ENCODE data around the gene NDUFA13. TPM values are rescaled to one million over a fixed set of nuclear protein-coding genes. Genes with fewer than 3 reads are reported as not detected.

NDUFA13 gene
- polyA plus RNA-seq, 3 donors = 169 to 404 (median 248) TPM

GRCh38 chr19:19554074-19555023 lies 38.3 kb downstream of the NDUFA13 start:
- H3K27ac ChIP-seq (ENCODE audit: low read depth, low read length) = no peak overlapping the region
- WGBS, 3 donors = 57 to 65% (median 60%) methylated on average over 32 to 34 of the region's 34 CpGs

GRCh38 chr19:19558055-19558454 lies 42.0 kb downstream of the NDUFA13 start:
- H3K27ac ChIP-seq (ENCODE audit: low read depth, low read length) = no peak overlapping the region
- 79 to 84% (median 80%) methylated on average over 15 of the region's 15 CpGs for WGBS, 3 donors

GRCh38 chr19:19558636-19559035 lies 42.6 kb downstream of the NDUFA13 start:
- 83 to 93% (median 93%) methylated on average over 16 of the region's 16 CpGs for WGBS, 3 donors

GRCh38 chr19:19559931-19560330 lies 43.9 kb downstream of the NDUFA13 start:
- WGBS, 3 donors = 49 to 64% (median 56%) methylated on average over 4 of the region's 4 CpGs
- H3K27ac ChIP-seq (ENCODE audit: low read depth, low read length) = no peak overlapping the region

More at GRCh38 chr19:19558636-19559035, 42.6 kb downstream of the NDUFA13 start:
- no peak overlapping the region for H3K27ac ChIP-seq (ENCODE audit: low read depth, low read length)

DNA sequence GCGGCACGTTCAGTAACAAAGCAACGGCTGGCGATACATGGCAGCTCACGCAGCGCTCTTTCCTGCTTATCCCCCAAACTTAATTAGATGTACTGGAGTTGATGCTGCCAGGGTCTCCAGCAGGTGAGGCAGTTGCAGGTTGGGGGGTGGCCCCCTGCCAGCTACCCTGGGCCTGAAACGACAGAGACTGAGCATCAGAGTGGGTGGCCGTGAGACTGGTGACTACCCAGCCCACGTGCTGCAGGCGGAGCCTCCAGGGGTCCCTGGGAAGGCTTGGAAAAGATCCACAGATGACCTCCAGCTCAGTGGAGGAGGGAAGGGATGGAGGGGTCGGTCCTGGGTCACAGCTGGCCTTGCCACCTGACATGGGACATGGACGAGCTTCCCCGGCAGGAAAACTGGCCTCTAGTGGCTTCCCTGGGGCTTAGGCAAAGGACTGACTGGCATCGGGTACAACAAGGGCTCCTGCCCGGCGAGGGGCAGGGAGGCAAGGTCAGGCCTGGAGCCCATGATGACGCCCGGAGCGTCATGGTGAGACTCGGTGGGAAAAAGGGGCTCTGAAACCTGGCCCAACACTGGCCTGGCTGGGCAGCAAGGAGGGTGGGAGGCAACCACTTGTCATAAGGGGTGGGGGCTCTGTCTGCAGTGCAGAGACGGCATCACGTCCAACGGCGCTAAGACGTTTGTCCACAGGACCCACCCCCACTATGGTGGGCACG lies 46.1 kb downstream of the NDUFA13 start:
- no peak overlapping the region for H3K27ac ChIP-seq (ENCODE audit: low read depth, low read length)
- WGBS, 3 donors = 77 to 83% (median 83%) methylated on average over 26 of the region's 26 CpGs

GRCh38 chr19:19562665-19563347 lies 46.8 kb downstream of the NDUFA13 start:
- WGBS, 3 donors = 66 to 82% (median 70%) methylated on average over 15 to 17 of the region's 17 CpGs

GRCh38 chr19:19563348-19563848 lies 47.4 kb downstream of the NDUFA13 start:
- no peak overlapping the region for H3K27ac ChIP-seq (ENCODE audit: low read depth, low read length)
- 86 to 95% (median 91%) methylated on average over 16 to 17 of the region's 17 CpGs for WGBS, 3 donors

More at GRCh38 chr19:19562665-19563347, 46.8 kb downstream of the NDUFA13 start:
- no peak overlapping the region for H3K27ac ChIP-seq (ENCODE audit: low read depth, low read length)

DNA sequence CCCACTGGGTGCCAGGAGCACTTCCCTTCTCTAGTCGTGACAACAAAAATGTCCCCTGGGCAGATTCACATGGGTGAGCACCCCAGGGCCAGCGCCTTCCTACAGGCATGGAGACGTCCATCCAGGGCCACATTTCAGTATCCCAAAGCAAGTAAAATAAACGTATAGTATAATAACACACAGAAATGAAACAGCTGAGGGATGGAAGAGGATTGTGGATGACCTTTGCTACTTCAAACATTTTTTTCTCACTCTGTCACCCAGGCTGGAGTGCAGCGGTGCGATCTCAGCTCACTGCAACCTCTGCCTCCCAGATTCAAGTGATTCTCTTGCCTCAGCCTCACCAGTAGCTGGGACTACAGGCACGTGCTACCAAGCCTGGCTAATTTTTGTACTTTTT lies 50.3 kb downstream of the NDUFA13 start:
- 70 to 81% (median 75%) methylated on average over 7 of the region's 7 CpGs for WGBS, 3 donors
- H3K27ac ChIP-seq (ENCODE audit: low read depth, low read length) = no peak overlapping the region

GRCh38 chr19:19567391-19567790 lies 51.4 kb downstream of the NDUFA13 start:
- 77 to 88% (median 80%) methylated on average over 3 of the region's 3 CpGs for WGBS, 3 donors
- no peak overlapping the region for H3K27ac ChIP-seq (ENCODE audit: low read depth, low read length)

- 87 to 90% (median 88%) methylated on average over 25 of the region's 25 CpGs for WGBS, 3 donors
- H3K27ac ChIP-seq (ENCODE audit: low read depth, low read length) = no peak overlapping the region
Measured at GRCh38 chr19:19568802-19569756, 53.1 kb downstream of the NDUFA13 start.

- 74 to 87% (median 84%) methylated on average over 10 of the region's 10 CpGs for WGBS, 3 donors
- no peak overlapping the region for H3K27ac ChIP-seq (ENCODE audit: low read depth, low read length)
Measured at GRCh38 chr19:19570571-19570970, 54.5 kb downstream of the NDUFA13 start.

- 73 to 94% (median 89%) methylated on average over 10 to 11 of the region's 11 CpGs for WGBS, 3 donors
- H3K27ac ChIP-seq (ENCODE audit: low read depth, low read length) = no peak overlapping the region
Measured at GRCh38 chr19:19571071-19571786, 55.2 kb downstream of the NDUFA13 start.

- WGBS, 3 donors = 62 to 79% (median 78%) methylated on average over 6 of the region's 6 CpGs
- no peak overlapping the region for H3K27ac ChIP-seq (ENCODE audit: low read depth, low read length)
Measured at GRCh38 chr19:19575411-19575810, 59.4 kb downstream of the NDUFA13 start.

Measured in adipose tissue (tissue), 3 donors.